Tibial artery (tissue), 4 donors: ENCODE data around the gene RDM1.
"Not testable (repeated sequence)": the region's sequence is repeated elsewhere in the genome, so short reads cannot be mapped to it uniquely, and the experiment has no call there.

Source experiments
- DNase-seq, 2 donors: peaks; one replicate each; pipeline ENCODE4 v3.0.0-alpha.2; 2019
- H3K27ac ChIP-seq, 2 donors: fragments of 200-600 bp; sonication (generic) in 1 of 2; 1 replicate in 1 of 2; 2 replicates in 1 of 2; pipeline ENCODE4 v1.5.1; 2018 to 2019; ENCODE audit warnings: mild to moderate bottlenecking in 1 of 2
- H3K27me3 ChIP-seq, 2 donors: fragments of 200-600 bp; sonication (generic) in 1 of 2; one replicate each; pipeline versions ENCODE4 v1.5.1 to v1.6.0; 2016 to 2019
- H3K36me3 ChIP-seq, 3 donors: fragments of 200-600 bp; sonication (generic) in 2 of 3; one replicate each; pipeline ENCODE4 v1.5.1; 2016 to 2019; ENCODE audit warnings: mild to moderate bottlenecking in 2 of 3
- H3K4me1 ChIP-seq, 4 donors: fragments of 200-600 bp; sonication (generic) in 2 of 4; 1 replicate in 3 of 4; 2 replicates in 1 of 4; pipeline ENCODE4 v1.5.1; 2016 to 2019
- H3K4me3 ChIP-seq, 2 donors: fragments of 200-600 bp; sonication (generic) in 1 of 2; 1 replicate in 1 of 2; 2 replicates in 1 of 2; pipeline ENCODE4 v1.5.1; 2018 to 2019; ENCODE audit warnings: mild to moderate bottlenecking in 2 of 2
- H3K9me3 ChIP-seq, 3 donors: fragments of 200-600 bp; sonication (generic) in 1 of 3; one replicate each; pipeline ENCODE4 v1.5.1; 2016 to 2019
- intact Hi-C: fragments of 100-400 bp; cut with DNase I; formaldehyde crosslinking; loops from one replicate; pipeline ENCODE4 v1.15.0; 2023; ENCODE audit warnings: low total_unique reads
- TF ChIP-seq, protein P1 (sequence below), 2 experiments: fragments of 200-600 bp in 1 of 2; fragments of 450-650 bp in 1 of 2; IDR thresholded peaks; one replicate each; pipeline ENCODE4 v1.5.1; 2017 to 2019; ENCODE audit warnings: antibody characterized with exemption in 2 of 2, mild to moderate bottlenecking in 1 of 2, moderate library complexity in 1 of 2

RDM1 gene

GRCh38 chr17:35943537-35943936 lies 13.0 kb upstream of the RDM1 start, which contains the start of gene LYZL6:
Gene LYZL6, minus strand, starts transcription at chr17:35943713. Its CDS starts 4,357 bp downstream, at chr17:35939356.
- no peak within 1 kb of the TSS for H3K27ac ChIP-seq
- peaks cover 0 to 8% of the 10 kb centered on the region in 2 donors for H3K27me3 ChIP-seq
- H3K4me1 ChIP-seq: peaks cover 0 to 4% (median 0%) of the 10 kb centered on the region in 4 donors
- TF ChIP-seq, protein P1, sequence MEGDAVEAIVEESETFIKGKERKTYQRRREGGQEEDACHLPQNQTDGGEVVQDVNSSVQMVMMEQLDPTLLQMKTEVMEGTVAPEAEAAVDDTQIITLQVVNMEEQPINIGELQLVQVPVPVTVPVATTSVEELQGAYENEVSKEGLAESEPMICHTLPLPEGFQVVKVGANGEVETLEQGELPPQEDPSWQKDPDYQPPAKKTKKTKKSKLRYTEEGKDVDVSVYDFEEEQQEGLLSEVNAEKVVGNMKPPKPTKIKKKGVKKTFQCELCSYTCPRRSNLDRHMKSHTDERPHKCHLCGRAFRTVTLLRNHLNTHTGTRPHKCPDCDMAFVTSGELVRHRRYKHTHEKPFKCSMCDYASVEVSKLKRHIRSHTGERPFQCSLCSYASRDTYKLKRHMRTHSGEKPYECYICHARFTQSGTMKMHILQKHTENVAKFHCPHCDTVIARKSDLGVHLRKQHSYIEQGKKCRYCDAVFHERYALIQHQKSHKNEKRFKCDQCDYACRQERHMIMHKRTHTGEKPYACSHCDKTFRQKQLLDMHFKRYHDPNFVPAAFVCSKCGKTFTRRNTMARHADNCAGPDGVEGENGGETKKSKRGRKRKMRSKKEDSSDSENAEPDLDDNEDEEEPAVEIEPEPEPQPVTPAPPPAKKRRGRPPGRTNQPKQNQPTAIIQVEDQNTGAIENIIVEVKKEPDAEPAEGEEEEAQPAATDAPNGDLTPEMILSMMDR (IDR thresholded peaks at IDR 0.05): no peak
- H3K36me3 ChIP-seq: no peaks in the 10 kb centered on the region
- DNase-seq: no peak
- H3K9me3 ChIP-seq: no peaks in the 10 kb centered on the region
- intact Hi-C loops: no loop called here
- H3K4me3 ChIP-seq: no peak within 1 kb of the TSS

DNA sequence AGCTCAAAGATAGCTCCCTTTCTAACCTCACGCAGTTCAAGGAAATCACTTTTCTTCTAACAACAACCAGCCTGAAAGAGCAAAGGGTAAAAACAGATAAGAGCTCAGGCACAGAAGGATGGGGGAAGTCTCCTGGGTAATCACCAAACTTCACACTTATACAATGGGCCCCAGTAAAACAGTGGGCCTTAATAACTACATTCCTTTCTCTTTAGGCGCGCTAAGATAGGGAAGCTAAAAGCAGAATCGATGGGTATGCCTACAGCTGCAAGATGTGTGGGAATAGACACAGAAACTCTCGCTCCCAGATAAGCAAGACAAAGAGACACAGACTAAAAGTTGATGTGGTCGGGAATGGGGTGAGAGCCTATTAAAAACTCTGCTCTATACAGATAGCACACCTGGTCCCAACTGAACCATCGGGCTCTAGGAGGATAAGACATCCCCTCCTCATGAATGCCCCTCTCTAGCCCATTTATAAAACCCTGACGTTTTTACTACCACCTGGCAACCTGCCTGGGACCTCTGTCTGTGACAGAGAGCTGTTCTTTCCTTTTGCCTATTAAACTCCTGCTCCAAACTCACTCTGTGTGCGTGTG lies 12.1 kb upstream of the RDM1 start:
- Histone ChIP-seq H3K9me3 (no peaks in the 10 kb centered on the region), H3K4me1 (peaks cover 0 to 4% (median 0%) of the 10 kb centered on the region in 4 donors), H3K27ac (no peak overlapping the region), H3K36me3 (no peaks in the 10 kb centered on the region), H3K27me3 (peaks cover 0 to 8% of the 10 kb centered on the region in 2 donors), H3K4me3 (no peak overlapping the region)
- DNase-seq: no peak
- intact Hi-C loops: no loop called here
- TF ChIP-seq, protein P1 (IDR thresholded peaks at IDR 0.05): no peak

- H3K4me1 ChIP-seq, H3K27ac ChIP-seq, H3K9me3 ChIP-seq, H3K27me3 ChIP-seq, intact Hi-C loops, H3K36me3 ChIP-seq, DNase-seq, H3K4me3 ChIP-seq: not testable (repeated sequence)
Measured at GRCh38 chr17:35938492-35938891, 7.9 kb upstream of the RDM1 start.

GRCh38 chr17:35936063-35936462 lies 5.5 kb upstream of the RDM1 start:
- Histone ChIP-seq H3K9me3 (no peaks in the 10 kb centered on the region), H3K4me1 (peaks cover 0 to 15% (median 14%) of the 10 kb centered on the region in 4 donors), H3K4me3 (no peak overlapping the region), H3K36me3 (no peaks in the 10 kb centered on the region), H3K27ac (no peak overlapping the region), H3K27me3 (no peaks in the 10 kb centered on the region)
- TF ChIP-seq, protein P1 (IDR thresholded peaks at IDR 0.05): no peak
- intact Hi-C loops: no loop called here
- no peak for DNase-seq

DNA sequence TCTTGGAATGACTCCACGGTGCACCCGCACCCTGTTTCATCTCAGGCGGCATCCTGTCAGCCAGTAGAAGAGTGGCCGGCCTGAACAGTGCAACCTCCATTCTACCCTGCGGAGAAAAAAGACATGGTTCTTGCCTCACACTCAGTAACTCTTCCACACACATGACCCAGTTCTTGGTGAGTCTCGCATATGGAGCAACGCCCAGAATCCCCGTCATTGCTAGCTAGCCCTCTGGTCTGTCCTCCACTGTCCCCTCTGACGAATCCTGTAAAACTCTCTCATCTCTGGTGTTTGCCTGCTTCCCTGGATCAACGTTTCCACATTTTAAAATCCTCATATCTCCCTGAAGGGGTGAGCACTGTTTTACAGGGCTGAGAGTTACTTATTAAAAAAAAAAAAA lies 4.2 kb upstream of the RDM1 start:
- H3K27me3 ChIP-seq: no peaks in the 10 kb centered on the region
- no peak overlapping the region for H3K4me3 ChIP-seq
- H3K4me1 ChIP-seq: peaks cover 3 to 28% (median 23%) of the 10 kb centered on the region in 4 donors
- intact Hi-C loops: no loop called here
- TF ChIP-seq, protein P1 (IDR thresholded peaks at IDR 0.05): no peak
- no peak overlapping the region for H3K27ac ChIP-seq
- DNase-seq: no peak
- no peaks in the 10 kb centered on the region for H3K9me3 ChIP-seq
- no peaks in the 10 kb centered on the region for H3K36me3 ChIP-seq

GRCh38 chr17:35932586-35932985 lies 2.0 kb upstream of the RDM1 start:
- no peak for DNase-seq
- no peak overlapping the region for H3K27ac ChIP-seq

More at GRCh38 chr17:35932586-35932985, 2.0 kb upstream of the RDM1 start:
- H3K9me3 ChIP-seq: no peaks in the 10 kb centered on the region
- TF ChIP-seq, protein P1 (IDR thresholded peaks at IDR 0.05): no peak
- H3K27me3 ChIP-seq: no peaks in the 10 kb centered on the region
- H3K4me3 ChIP-seq: no peak overlapping the region
- no peaks in the 10 kb centered on the region for H3K36me3 ChIP-seq
- peaks cover 4 to 31% (median 25%) of the 10 kb centered on the region in 4 donors for H3K4me1 ChIP-seq
- intact Hi-C loops: no loop called here
